HG03064 (cell line): ENCODE measurements around the gene EPN2.

Experiments used
- ATAC-seq: cut with Tn5 transposase; IDR thresholded peaks from one replicate; pipeline ENCODE4 v1.9.1; 2021; ENCODE audit warnings: low read depth; ENCODE audit not compliant: unreplicated experiment

EPN2 gene

GRCh38 chr17:19238167-19238505, 970 bp downstream of the EPN2 start:
- ATAC-seq: no peak

GRCh38 chr17:19239544-19239943, 2.4 kb downstream of the EPN2 start:
- ATAC-seq: no peak

DNA sequence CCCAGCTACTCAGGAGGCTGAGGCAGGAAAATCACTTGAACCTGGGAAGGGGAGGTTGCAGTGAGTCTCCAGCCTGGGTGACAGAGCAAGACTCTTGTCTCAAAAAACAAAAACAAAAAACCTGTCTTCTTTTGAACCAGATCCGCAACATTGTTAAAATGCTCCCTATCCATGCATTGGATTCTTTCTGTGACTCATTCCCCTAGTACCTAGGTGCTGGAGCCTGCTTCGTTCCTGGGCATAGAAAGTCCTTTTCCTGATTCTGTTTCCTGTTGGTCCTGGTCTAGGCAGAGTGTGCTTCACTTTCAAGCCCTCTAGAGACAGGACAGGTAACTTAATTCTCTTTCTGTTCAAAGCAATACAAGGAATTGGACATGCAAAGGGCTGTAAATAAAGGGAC, 5.2 kb downstream of the EPN2 start:
- no peak for ATAC-seq

DNA sequence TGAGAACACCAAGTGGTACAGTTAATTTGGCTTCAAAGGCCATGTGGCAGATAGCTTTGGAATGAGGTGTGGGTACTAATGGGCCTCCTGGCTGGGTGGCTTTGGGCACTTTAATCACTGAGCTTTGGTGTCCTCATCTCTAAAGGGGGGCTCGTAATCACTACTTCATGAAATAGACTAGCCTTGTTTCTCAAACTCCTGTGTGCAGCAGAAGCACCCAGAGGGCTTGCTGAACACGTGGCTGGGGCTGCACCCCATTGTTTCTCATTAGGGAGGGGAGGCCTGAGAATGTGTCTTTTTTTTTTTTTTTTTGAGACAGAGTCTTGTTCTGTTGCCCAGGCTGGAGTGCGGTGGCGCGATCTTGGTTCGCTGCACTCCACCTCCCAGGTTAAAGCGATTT, 5.8 kb downstream of the EPN2 start:
- no peak for ATAC-seq

DNA sequence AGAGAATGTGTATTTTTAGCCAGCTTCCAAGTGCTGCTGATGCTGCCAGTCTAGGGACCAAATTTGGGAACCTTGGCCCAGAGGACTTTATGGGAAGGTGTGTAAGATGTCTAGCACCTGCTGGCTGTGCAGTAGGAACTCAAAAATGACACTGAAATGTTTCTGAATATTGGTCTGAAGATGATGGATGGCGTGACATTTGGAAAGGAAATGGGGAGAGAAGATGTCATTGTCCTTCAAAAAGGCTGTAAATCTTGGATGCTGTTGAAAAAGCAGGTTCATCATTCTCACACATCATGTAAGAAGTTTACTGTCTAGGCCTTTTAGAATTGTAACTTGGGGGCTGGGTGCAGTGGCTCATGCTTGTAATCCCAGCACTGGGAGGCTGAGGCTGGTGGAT, 6.7 kb downstream of the EPN2 start:
- ATAC-seq: no peak

- no peak for ATAC-seq
Measured at GRCh38 chr17:19244357-19244756, 7.2 kb downstream of the EPN2 start.

GRCh38 chr17:19244781-19245180, 7.6 kb downstream of the EPN2 start:
- no peak for ATAC-seq

GRCh38 chr17:19247473-19247872, 10.3 kb downstream of the EPN2 start:
- ATAC-seq: no peak

- ATAC-seq: no peak
Measured at GRCh38 chr17:19248151-19248927, 11.2 kb downstream of the EPN2 start.

- no peak for ATAC-seq
Measured at GRCh38 chr17:19248928-19249574, 11.9 kb downstream of the EPN2 start.

DNA sequence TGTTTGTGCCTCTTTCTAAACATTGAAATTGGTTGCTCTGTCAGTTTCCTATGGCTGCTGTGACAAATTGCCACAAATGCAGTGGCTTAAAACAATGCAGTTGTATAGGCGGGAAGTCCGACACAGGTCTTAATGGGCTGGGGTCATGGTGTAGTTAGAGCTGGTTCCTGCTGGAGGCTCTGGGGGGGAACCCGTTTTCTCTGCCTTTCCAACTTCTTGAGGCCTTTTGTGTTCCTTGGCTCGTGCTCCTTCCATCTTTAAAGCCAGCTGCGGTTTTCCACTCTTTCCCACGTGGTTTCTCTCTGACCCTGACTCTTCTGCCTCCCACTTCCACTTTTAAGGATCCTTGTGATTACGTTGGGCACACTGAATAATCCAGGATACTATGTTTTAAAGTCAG, 12.5 kb downstream of the EPN2 start:
- no peak for ATAC-seq

DNA sequence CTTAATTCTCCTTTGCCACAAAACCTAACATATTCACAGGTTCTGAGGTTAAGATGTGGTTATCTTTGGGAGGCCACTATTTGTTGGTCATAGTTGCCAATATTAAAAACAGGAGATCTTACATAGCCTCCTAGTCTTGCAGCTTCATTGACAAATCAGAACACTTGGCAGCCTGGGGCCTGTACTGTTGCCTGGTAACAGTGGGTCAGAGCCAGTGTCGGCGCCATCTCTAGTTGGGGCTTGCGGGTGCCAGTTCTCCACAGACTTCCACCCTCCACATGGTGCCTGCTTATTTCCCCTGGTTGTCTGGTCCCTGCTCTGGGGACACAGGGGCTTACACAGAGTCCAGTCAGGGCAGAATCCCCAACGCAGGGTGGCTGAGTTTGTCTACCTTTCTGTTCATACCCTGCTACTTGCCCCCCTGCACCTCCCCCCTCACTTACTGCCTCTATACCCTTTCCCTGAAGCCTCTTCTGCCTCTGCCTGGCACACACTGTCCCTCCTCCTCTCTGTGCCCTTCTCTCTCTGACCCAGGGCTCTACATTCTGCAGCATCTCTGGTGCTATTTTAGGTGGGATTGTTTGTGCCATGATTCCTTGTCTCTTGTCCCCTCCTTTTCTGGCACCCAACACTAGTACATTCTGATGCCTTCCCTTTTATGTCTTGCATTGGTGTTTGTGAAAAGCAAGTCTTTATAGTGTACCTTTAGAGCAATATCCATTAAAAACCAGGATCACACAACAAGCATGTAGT, 13.4 kb downstream of the EPN2 start:
- no peak for ATAC-seq

GRCh38 chr17:19253112-19253511, 15.9 kb downstream of the EPN2 start:
- ATAC-seq: no peak

GRCh38 chr17:19254651-19255050, 17.5 kb downstream of the EPN2 start:
- ATAC-seq: no peak

GRCh38 chr17:19255279-19255678, 18.1 kb downstream of the EPN2 start:
- no peak for ATAC-seq

- no peak for ATAC-seq
Measured at GRCh38 chr17:19258371-19258770, 21.2 kb downstream of the EPN2 start.

DNA sequence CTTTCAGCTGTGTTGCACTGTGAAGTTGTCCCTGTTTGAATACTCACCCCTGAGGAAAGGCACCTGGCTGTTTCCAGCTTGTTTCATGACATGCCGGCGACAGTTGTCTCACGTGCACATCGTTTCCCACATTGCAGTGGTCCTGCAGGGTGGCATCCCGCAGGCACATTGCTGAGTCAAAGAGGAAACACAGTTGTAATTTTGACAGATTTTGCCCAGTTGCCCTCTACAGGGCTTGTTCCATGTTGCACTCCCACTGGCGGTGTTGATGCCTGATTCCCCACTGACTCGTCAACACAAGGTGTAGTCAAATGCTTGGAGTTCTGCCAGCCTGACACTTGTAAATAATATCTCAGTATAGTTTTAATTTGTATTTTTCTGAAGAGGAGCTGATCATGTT, 23.8 kb downstream of the EPN2 start:
- ATAC-seq: no peak

DNA sequence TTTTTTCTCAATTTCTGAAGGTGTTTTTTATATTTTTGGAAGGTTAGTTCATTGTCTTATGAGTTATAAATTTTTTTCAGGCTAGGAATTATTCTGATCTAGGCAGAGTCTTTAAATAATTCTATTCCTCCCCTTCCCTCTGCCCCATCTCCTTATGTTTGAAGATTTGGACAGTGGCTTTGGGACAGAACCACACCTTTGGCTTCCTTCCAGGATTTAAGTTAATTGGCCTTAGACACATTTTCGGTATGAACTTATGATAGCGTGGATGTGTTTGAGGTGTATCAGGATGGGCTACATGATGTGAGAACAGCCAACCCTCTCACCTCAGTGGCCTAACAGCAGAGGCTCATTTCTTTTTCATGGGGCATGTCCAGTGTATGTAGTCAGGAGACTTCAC, 24.3 kb downstream of the EPN2 start:
- ATAC-seq: no peak

GRCh38 chr17:19262650-19263631, 25.8 kb downstream of the EPN2 start:
- ATAC-seq: no peak

DNA sequence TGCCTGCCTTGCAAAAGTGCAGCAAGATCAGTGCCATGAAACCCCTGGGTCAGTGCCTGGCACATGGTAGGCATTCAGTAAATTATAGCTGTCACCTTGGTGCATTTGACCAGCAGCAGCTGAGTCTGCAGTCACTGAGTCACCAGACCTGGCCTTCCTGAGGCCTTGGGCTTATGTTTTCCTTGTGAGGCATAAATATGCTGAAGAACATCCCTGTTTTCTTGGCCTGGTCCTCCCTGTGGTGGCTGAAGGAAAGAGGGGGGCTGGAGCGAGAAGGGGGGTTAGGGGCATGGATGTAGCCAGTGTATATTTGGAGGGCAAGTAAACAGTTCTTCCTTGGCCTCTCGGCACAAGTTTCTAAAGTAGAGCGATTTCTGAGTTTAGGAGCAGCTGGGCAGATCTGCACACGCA, 26.5 kb downstream of the EPN2 start:
- ATAC-seq: no peak

DNA sequence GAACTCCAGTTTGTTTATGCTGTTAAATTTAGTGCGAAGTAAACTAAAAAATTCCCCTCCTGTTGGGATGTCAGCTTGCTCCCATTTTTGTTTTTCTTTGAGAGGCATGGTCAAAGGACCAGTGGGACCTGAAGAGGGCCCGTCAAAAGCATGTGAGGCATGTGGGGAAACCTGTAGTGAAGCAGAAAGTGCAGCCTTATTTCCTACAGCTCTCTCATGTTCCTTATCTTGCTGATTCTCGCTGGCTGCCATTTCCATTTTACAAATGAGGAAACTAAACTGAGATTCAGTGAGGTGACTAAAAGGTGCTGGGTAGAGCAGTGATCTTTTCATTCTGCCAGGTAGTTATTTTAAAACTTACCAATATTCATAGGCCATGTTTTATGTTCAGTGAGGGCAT, 27.1 kb downstream of the EPN2 start:
- ATAC-seq: no peak
